Measurements from ENCODE around the gene QSOX2. TPM values are rescaled to one million over a fixed set of nuclear protein-coding genes. Genes with fewer than 3 reads are reported as not detected.

QSOX2 gene
- total RNA-seq, 1 experiment from 2014 or later, result 20.5 TPM

GRCh38 chr9:136196404-136197083 is 49.1 kb downstream of the QSOX2 start:
- Mint-ChIP-seq H3K4me1 (ENCODE audit: low read depth, unreplicated experiment) (peaks cover 9% of the 10 kb centered on the region), H3K9me3 (ENCODE audit: low read depth, unreplicated experiment) (no peaks in the 10 kb centered on the region), H3K4me3 (ENCODE audit: low read depth, unreplicated experiment) (no peak overlapping the region), H3K27ac (ENCODE audit: unreplicated experiment) (no peak overlapping the region), H3K36me3 (ENCODE audit: insufficient read depth, unreplicated experiment) (no peaks in the 10 kb centered on the region), H3K27me3 (ENCODE audit: unreplicated experiment) (peaks cover 42% of the 10 kb centered on the region)
- TF ChIP-seq, protein P1, sequence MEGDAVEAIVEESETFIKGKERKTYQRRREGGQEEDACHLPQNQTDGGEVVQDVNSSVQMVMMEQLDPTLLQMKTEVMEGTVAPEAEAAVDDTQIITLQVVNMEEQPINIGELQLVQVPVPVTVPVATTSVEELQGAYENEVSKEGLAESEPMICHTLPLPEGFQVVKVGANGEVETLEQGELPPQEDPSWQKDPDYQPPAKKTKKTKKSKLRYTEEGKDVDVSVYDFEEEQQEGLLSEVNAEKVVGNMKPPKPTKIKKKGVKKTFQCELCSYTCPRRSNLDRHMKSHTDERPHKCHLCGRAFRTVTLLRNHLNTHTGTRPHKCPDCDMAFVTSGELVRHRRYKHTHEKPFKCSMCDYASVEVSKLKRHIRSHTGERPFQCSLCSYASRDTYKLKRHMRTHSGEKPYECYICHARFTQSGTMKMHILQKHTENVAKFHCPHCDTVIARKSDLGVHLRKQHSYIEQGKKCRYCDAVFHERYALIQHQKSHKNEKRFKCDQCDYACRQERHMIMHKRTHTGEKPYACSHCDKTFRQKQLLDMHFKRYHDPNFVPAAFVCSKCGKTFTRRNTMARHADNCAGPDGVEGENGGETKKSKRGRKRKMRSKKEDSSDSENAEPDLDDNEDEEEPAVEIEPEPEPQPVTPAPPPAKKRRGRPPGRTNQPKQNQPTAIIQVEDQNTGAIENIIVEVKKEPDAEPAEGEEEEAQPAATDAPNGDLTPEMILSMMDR (IDR thresholded peaks at IDR 0.05; ENCODE audit: unreplicated experiment), result no peak
- DNase-seq, result no peak
- BruUV-seq (replicated peaks), result no TSS peak
- intact Hi-C loops (cut with micrococcal nuclease; ENCODE audit: unreplicated experiment), result no loop called here
- CTCF ChIA-PET, result no interaction called here

- no peak overlapping the region for H3K27ac Mint-ChIP-seq (ENCODE audit: unreplicated experiment)
- no peaks in the 10 kb centered on the region for H3K36me3 Mint-ChIP-seq (ENCODE audit: insufficient read depth, unreplicated experiment)
- no peak overlapping the region for H3K4me3 Mint-ChIP-seq (ENCODE audit: low read depth, unreplicated experiment)
- TF ChIP-seq, protein P1 (IDR thresholded peaks at IDR 0.05; ENCODE audit: unreplicated experiment), result no peak
- H3K9me3 Mint-ChIP-seq (ENCODE audit: low read depth, unreplicated experiment), result no peaks in the 10 kb centered on the region
- peaks cover 9% of the 10 kb centered on the region for H3K4me1 Mint-ChIP-seq (ENCODE audit: low read depth, unreplicated experiment)
- BruUV-seq (replicated peaks), result no TSS peak
- intact Hi-C loops (cut with micrococcal nuclease; ENCODE audit: unreplicated experiment), result no loop called here
- peaks cover 54% of the 10 kb centered on the region for H3K27me3 Mint-ChIP-seq (ENCODE audit: unreplicated experiment)
- no peak for DNase-seq
- CTCF ChIA-PET, result no interaction called here
Measured at GRCh38 chr9:136194540-136194939, 51.1 kb downstream of the QSOX2 start.

DNA sequence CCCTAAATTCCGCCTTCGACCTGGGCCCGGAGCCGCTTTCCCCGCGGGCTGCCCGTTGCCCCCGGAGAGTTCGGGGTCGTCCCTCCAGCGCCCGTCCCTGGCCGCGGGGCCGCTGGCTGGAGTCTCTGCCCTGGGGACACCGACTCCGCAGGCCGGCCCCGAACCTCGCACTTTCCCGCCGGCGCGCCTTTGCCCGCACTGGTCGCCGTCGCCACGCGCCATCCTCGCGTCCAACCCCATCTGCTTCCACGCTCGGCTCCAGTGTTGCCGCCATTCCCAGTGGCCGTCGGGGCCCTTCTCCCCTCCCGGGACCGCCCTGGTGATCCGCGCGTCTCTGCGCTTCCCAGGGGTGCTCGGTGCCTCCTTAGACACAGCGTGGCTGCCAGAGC is 51.7 kb downstream of the QSOX2 start:
- H3K27me3 Mint-ChIP-seq (ENCODE audit: unreplicated experiment), result peaks cover 54% of the 10 kb centered on the region
- no peak overlapping the region for H3K4me3 Mint-ChIP-seq (ENCODE audit: low read depth, unreplicated experiment)
- TF ChIP-seq, protein P1 (IDR thresholded peaks at IDR 0.05; ENCODE audit: unreplicated experiment), result no peak
- H3K4me1 Mint-ChIP-seq (ENCODE audit: low read depth, unreplicated experiment), result peaks cover 9% of the 10 kb centered on the region
- DNase-seq, result no peak
- intact Hi-C loops (cut with micrococcal nuclease; ENCODE audit: unreplicated experiment), result no loop called here
- CTCF ChIA-PET, result no interaction called here
- H3K36me3 Mint-ChIP-seq (ENCODE audit: insufficient read depth, unreplicated experiment), result no peaks in the 10 kb centered on the region
- no peak overlapping the region for H3K27ac Mint-ChIP-seq (ENCODE audit: unreplicated experiment)
- H3K9me3 Mint-ChIP-seq (ENCODE audit: low read depth, unreplicated experiment), result no peaks in the 10 kb centered on the region
- BruUV-seq (replicated peaks), result no TSS peak

- intact Hi-C loops (cut with micrococcal nuclease; ENCODE audit: unreplicated experiment), result no loop called here
- Mint-ChIP-seq H3K4me3 (ENCODE audit: low read depth, unreplicated experiment) (no peak overlapping the region), H3K27me3 (ENCODE audit: unreplicated experiment) (peaks cover 54% of the 10 kb centered on the region), H3K36me3 (ENCODE audit: insufficient read depth, unreplicated experiment) (no peaks in the 10 kb centered on the region), H3K4me1 (ENCODE audit: low read depth, unreplicated experiment) (peaks cover 9% of the 10 kb centered on the region), H3K27ac (ENCODE audit: unreplicated experiment) (no peak overlapping the region), H3K9me3 (ENCODE audit: low read depth, unreplicated experiment) (no peaks in the 10 kb centered on the region)
- CTCF ChIA-PET, result no interaction called here
- no TSS peak for BruUV-seq (replicated peaks)
- DNase-seq, result no peak
- TF ChIP-seq, protein P1 (IDR thresholded peaks at IDR 0.05; ENCODE audit: unreplicated experiment), result no peak
Measured at GRCh38 chr9:136193127-136193890, 52.3 kb downstream of the QSOX2 start.

Data from Calu3 (cell line).